Measurements from ENCODE around the gene SLC20A1.

- TF ChIP-seq CTCF (IDR thresholded peaks at IDR 0.05; ENCODE audit: insufficient read depth, low read length, poor library complexity, severe bottlenecking) (no peak), EZH2phosphoT487 (conservative IDR thresholded peaks at IDR 0.05; ENCODE audit: low read length) (no peak)
Measured at GRCh38 chr2:112642561-112642960, 3.2 kb upstream of the SLC20A1 start.

Data from SU-DHL-6 (cell line).